GM12875 (cell line): Measurements from ENCODE around the gene TUFT1.

Source experiments
- H3K4me3 ChIP-seq: one replicate; pipeline ENCODE4 v1.5.1; 2011; ENCODE audit warnings: low read depth, low read length, control low read depth
- CTCF ChIP-seq: IDR thresholded peaks from 2 replicates; pipeline ENCODE4 v1.5.1; 2011; ENCODE audit warnings: low read depth, mild to moderate bottlenecking, control low read depth, inconsistent platforms, low read length, moderate library complexity, borderline replicate concordance; ENCODE audit not compliant: insufficient read depth

The TUFT1 gene

GRCh38 chr1:151562661-151563060 lies 22.6 kb downstream of the TUFT1 start:
- TF ChIP-seq CTCF, result no peak
- H3K4me3 ChIP-seq, result no peak overlapping the region

GRCh38 chr1:151563376-151563775 lies 23.3 kb downstream of the TUFT1 start:
- no peak overlapping the region for H3K4me3 ChIP-seq
- TF ChIP-seq CTCF, result no peak

- H3K4me3 ChIP-seq, result no peak overlapping the region
- no peak for TF ChIP-seq CTCF
Measured at GRCh38 chr1:151565502-151566189, 25.5 kb downstream of the TUFT1 start.

- TF ChIP-seq CTCF, result no peak
- H3K4me3 ChIP-seq, result no peak overlapping the region
Measured at GRCh38 chr1:151568626-151569088, 28.5 kb downstream of the TUFT1 start.

GRCh38 chr1:151570819-151571218 lies 30.7 kb downstream of the TUFT1 start:
- TF ChIP-seq CTCF, result no peak

GRCh38 chr1:151574575-151575529 lies 34.7 kb downstream of the TUFT1 start:
- no peak overlapping the region for H3K4me3 ChIP-seq
- TF ChIP-seq CTCF, result no peak

More at GRCh38 chr1:151570819-151571218, 30.7 kb downstream of the TUFT1 start:
- H3K4me3 ChIP-seq, result no peak overlapping the region
